Endothelial cell of umbilical vein (primary cell): Measurements from ENCODE around the gene GABBR2. TPM values are rescaled to one million over a fixed set of nuclear protein-coding genes. Genes with fewer than 3 reads are reported as not detected.

Experiments used
- BruUV-seq: library from RNA; stranded (reverse); fragments of 400-500 nt; replicated peaks from 2 replicates; lab custom pipeline; 2021; lab: Mats Ljungman, UMichigan
- CTCF ChIA-PET: fragments of 300-600, 350-600 bp; sonication (Branson Sonifier 250); formaldehyde crosslinking; loops from one replicate; lab custom pipeline; 2021; ENCODE audit warnings: antibody characterized with exemption, inconsistent platforms; lab: Charles Lee
- POLR2A ChIA-PET: fragments of 300-600, 350-600 bp; sonication (Branson Sonifier 250); formaldehyde crosslinking; loops from one replicate; lab custom pipeline; 2021; ENCODE audit warnings: antibody characterized with exemption, inconsistent platforms; lab: Charles Lee
- DNase-seq: peaks from one replicate; pipeline ENCODE4 v3.0.0-alpha.2; 2011; ENCODE audit warnings: low read depth, low spot score
- FAIRE-seq: peaks from 2 replicates; lab custom pipeline; 2011; peaks lifted over from hg19 to GRCh38; lab: Jason Lieb, UNC
- H2AFZ ChIP-seq: 2 replicates; pipeline ENCODE4 v1.6.0; 2012; ENCODE audit warnings: low read depth, low read length, control low read depth, inconsistent platforms
- H3K27ac ChIP-seq: 2 replicates; pipeline ENCODE4 v1.5.1; 2011; ENCODE audit warnings: low read depth, mild to moderate bottlenecking, control low read depth, low read length, moderate library complexity; ENCODE audit not compliant: insufficient read depth
- H3K27me3 ChIP-seq, 2 experiments: 2 replicates each; pipeline versions ENCODE4 v1.6.0 to v1.6.1; 2011; ENCODE audit warnings: low read length in 2 of 2, mixed read lengths in 1 of 2; ENCODE audit not compliant: control insufficient read depth in 2 of 2, insufficient read depth in 2 of 2
- H3K36me3 ChIP-seq, 2 experiments: 2 replicates in 1 of 2; 3 replicates in 1 of 2; pipeline ENCODE4 v1.5.1; 2011; ENCODE audit warnings: low read length in 2 of 2, mild to moderate bottlenecking in 1 of 2, moderate library complexity in 1 of 2; ENCODE audit not compliant: control insufficient read depth in 2 of 2, insufficient read depth in 2 of 2; ENCODE audit errors: extremely low read depth in 1 of 2
- H3K4me1 ChIP-seq: 3 replicates; pipeline ENCODE4 v1.5.1; 2011; ENCODE audit warnings: mild to moderate bottlenecking, low read length; ENCODE audit not compliant: control insufficient read depth, insufficient read depth; ENCODE audit errors: extremely low read depth
- H3K4me2 ChIP-seq: 2 replicates; pipeline ENCODE4 v1.6.1; 2011; ENCODE audit warnings: low read length, control low read depth, mixed read lengths; ENCODE audit not compliant: insufficient read depth
- H3K4me3 ChIP-seq, 3 experiments: fragments of 200-600 bp in 1 of 3; sonication (generic), shearing (Covaris generic) in 1 of 3; replicated peaks in 1 of 3; 2 replicates each; pipeline ENCODE4 v1.5.1; 2011 to 2016; ENCODE audit warnings: control low read depth in 3 of 3, low read length in 3 of 3, mild to moderate bottlenecking in 2 of 3, inconsistent platforms in 1 of 3, low read depth in 1 of 3, moderate library complexity in 1 of 3; ENCODE audit not compliant: insufficient read depth in 1 of 3
- H3K79me2 ChIP-seq: 2 replicates; pipeline ENCODE4 v1.6.0; 2012; ENCODE audit warnings: low read length, inconsistent platforms; ENCODE audit not compliant: control insufficient read depth, insufficient read depth
- H3K9ac ChIP-seq: replicated peaks from 2 replicates; pipeline ENCODE3; 2011; ENCODE audit warnings: low read length, control low read depth; ENCODE audit not compliant: insufficient read depth; ENCODE audit errors: extremely low read depth
- H3K9me1 ChIP-seq: replicated peaks from 3 replicates; pipeline ENCODE4 v1.6.0; 2011; ENCODE audit warnings: mild to moderate bottlenecking, low read length; ENCODE audit not compliant: control insufficient read depth, insufficient read depth; ENCODE audit errors: extremely low read depth
- H3K9me3 ChIP-seq: replicated peaks from 2 replicates; pipeline ENCODE4 v1.5.1; 2012; ENCODE audit warnings: low read length, inconsistent platforms; ENCODE audit not compliant: control insufficient read depth, insufficient read depth
- H4K20me1 ChIP-seq: replicated peaks from 2 replicates; pipeline ENCODE3; 2011; ENCODE audit warnings: mild to moderate bottlenecking, low read length; ENCODE audit not compliant: control insufficient read depth, insufficient read depth; ENCODE audit errors: extremely low read depth
- CTCF ChIP-seq, 2 donors: IDR thresholded peaks; 1 replicate in 1 of 2; 2 replicates in 1 of 2; pipeline ENCODE4 v1.5.1; 2011; ENCODE audit warnings: low read length in 2 of 2, mild to moderate bottlenecking in 2 of 2, moderate library complexity in 2 of 2, control low read depth in 1 of 2, inconsistent platforms in 1 of 2, low read depth in 1 of 2; ENCODE audit not compliant: insufficient read depth in 1 of 2; ENCODE audit errors: extremely low read depth in 1 of 2
- EZH2 ChIP-seq: IDR thresholded peaks from 2 replicates; pipeline ENCODE4 v1.6.1; 2012; ENCODE audit warnings: borderline replicate concordance, low read depth, mild to moderate bottlenecking, moderate library complexity, low read length, inconsistent platforms; ENCODE audit not compliant: severe bottlenecking
- FOS ChIP-seq: IDR thresholded peaks from 2 replicates; pipeline ENCODE4 v1.6.1; 2011; ENCODE audit warnings: mild to moderate bottlenecking, low read length, moderate library complexity, borderline replicate concordance; ENCODE audit not compliant: insufficient read depth
- GATA2 ChIP-seq: IDR thresholded peaks from 2 replicates; pipeline ENCODE4 v1.7.0; 2011; ENCODE audit warnings: low read depth, mild to moderate bottlenecking, moderate library complexity, mixed read lengths, low read length; ENCODE audit not compliant: insufficient read length, insufficient read depth
- JUN ChIP-seq: IDR thresholded peaks from 2 replicates; pipeline ENCODE4 v1.6.1; 2011; ENCODE audit warnings: borderline replicate concordance, low read depth; ENCODE audit not compliant: insufficient read length, insufficient read depth
- MAX ChIP-seq: IDR thresholded peaks from 2 replicates; pipeline ENCODE4 v1.6.1; 2011; ENCODE audit not compliant: insufficient read depth, insufficient read length
- MYC ChIP-seq: IDR thresholded peaks from one replicate; pipeline ENCODE4 v1.6.1; 2011; ENCODE audit warnings: mild to moderate bottlenecking, low read depth, low read length
- POLR2AphosphoS5 ChIP-seq: IDR thresholded peaks from 2 replicates; pipeline ENCODE4 v1.6.1; 2012; ENCODE audit warnings: low read depth, mild to moderate bottlenecking, control low read depth, low read length, moderate library complexity; ENCODE audit not compliant: insufficient read depth
- dilution Hi-C: fragments of 300-500 bp; cut with MboI; formaldehyde crosslinking; loops from one replicate; pipeline ENCODE4 v1.15.0; 2019; ENCODE audit warnings: low sequenced_read_pairs; ENCODE audit not compliant: extremely low pct_ligation_motif_present
- intact Hi-C: fragments of 100-400 bp; cut with micrococcal nuclease; formaldehyde crosslinking; loops from one replicate; pipeline ENCODE4 v1.10.0; 2022
- polyA plus RNA-seq, 4 experiments: library from polyadenylated mRNA; depleted of rRNA in 3 of 4; stranded (reverse) in 3 of 4; unstranded in 1 of 4; fragments of >200 nt; gene quantifications; 2 replicates each; pipeline versions ENCODE4 v1.2.1 to v1.2.3, GENCODE V29; 2011 to 2012; ENCODE audit warnings: missing spikeins in 1 of 4
- total RNA-seq: library from RNA; stranded (reverse); gene quantifications from 2 replicates; pipeline ENCODE4 v1.2.3, GENCODE V29; 2021

The GABBR2 gene
- total and polyA plus RNA-seq, 2 donors (not counting 3 experiments of a cell fraction or from before 2014, with no cell fraction given) = 1.1 to 9.2 TPM

GRCh38 chr9:98445576-98445975 lies 263.2 kb downstream of the GABBR2 start:
- BruUV-seq = no TSS peak
- H2AFZ ChIP-seq = no peak overlapping the region

GRCh38 chr9:98444601-98445000 lies 264.1 kb downstream of the GABBR2 start:
- H3K9me3 ChIP-seq = no peaks in the 10 kb centered on the region
- no peaks in the 10 kb centered on the region for H3K9me1 ChIP-seq
- dilution Hi-C loops (no loop called here), intact Hi-C loops (no loop called here)
- no peak overlapping the region for H3K4me2 ChIP-seq
- no peak for DNase-seq
- no TSS peak for BruUV-seq
- no peak for FAIRE-seq
- H3K36me3 ChIP-seq = no peaks in the 10 kb centered on the region
- no peaks in the 10 kb centered on the region for H4K20me1 ChIP-seq
- no peak overlapping the region for H3K4me3 ChIP-seq
- no peak for TF ChIP-seq CTCF (IDR thresholded peaks at IDR 0.05; ENCODE audit: extremely low read depth in 1 of 2, insufficient read depth in 1 of 2, low read depth in 1 of 2, low read length in 2 of 2)
- TF ChIP-seq POLR2AphosphoS5 = no peak
- no peak for TF ChIP-seq FOS
- no peak for TF ChIP-seq JUN
- TF ChIP-seq MYC = no peak
- TF ChIP-seq EZH2 = no peak
- no peak for TF ChIP-seq MAX
- no peak for TF ChIP-seq GATA2
- no peak overlapping the region for H2AFZ ChIP-seq
- ChIA-PET CTCF (no interaction called here), POLR2A (no interaction called here)
- H3K4me1 ChIP-seq = no peaks in the 10 kb centered on the region
- no peak overlapping the region for H3K9ac ChIP-seq
- no peaks in the 10 kb centered on the region for H3K27me3 ChIP-seq
- no peaks in the 10 kb centered on the region for H3K79me2 ChIP-seq
- no peak overlapping the region for H3K27ac ChIP-seq

More at GRCh38 chr9:98445576-98445975, 263.2 kb downstream of the GABBR2 start:
- H3K36me3 ChIP-seq = no peaks in the 10 kb centered on the region
- TF ChIP-seq MYC (no peak), JUN (no peak), GATA2 (no peak), FOS (no peak), POLR2AphosphoS5 (no peak), MAX (no peak)
- ChIA-PET CTCF (no interaction called here), POLR2A (no interaction called here)
- H3K4me3 ChIP-seq = no peak overlapping the region
- FAIRE-seq (no peak), DNase-seq (no peak)
- no peaks in the 10 kb centered on the region for H3K4me1 ChIP-seq
- H3K27me3 ChIP-seq = no peaks in the 10 kb centered on the region
- H4K20me1 ChIP-seq = no peaks in the 10 kb centered on the region
- H3K79me2 ChIP-seq = no peaks in the 10 kb centered on the region
- no peaks in the 10 kb centered on the region for H3K9me3 ChIP-seq
- no peak overlapping the region for H3K27ac ChIP-seq
- H3K9ac ChIP-seq = no peak overlapping the region
- intact Hi-C loops (no loop called here), dilution Hi-C loops (no loop called here)
- no peak overlapping the region for H3K4me2 ChIP-seq
- no peaks in the 10 kb centered on the region for H3K9me1 ChIP-seq
